Mammary epithelial cell (primary cell): ENCODE results near the gene F8.

ENCODE experiments used
- EZH2 ChIP-seq: IDR thresholded peaks from 2 replicates; pipeline ENCODE4 v1.6.1; 2012; ENCODE audit warnings: low read length, inconsistent platforms, borderline replicate concordance
- TF ChIP-seq, protein P1 (sequence below), 2 donors: IDR thresholded peaks in 1 of 2; conservative IDR thresholded peaks in 1 of 2; 2 replicates each; pipeline ENCODE4 v1.5.1; 2011 to 2012; ENCODE audit warnings: inconsistent platforms in 2 of 2, low read length in 2 of 2, mild to moderate bottlenecking in 2 of 2, control low read depth in 1 of 2, low read depth in 1 of 2; ENCODE audit not compliant: insufficient read depth in 1 of 2; ENCODE audit errors: extremely low read depth in 1 of 2

DNA sequence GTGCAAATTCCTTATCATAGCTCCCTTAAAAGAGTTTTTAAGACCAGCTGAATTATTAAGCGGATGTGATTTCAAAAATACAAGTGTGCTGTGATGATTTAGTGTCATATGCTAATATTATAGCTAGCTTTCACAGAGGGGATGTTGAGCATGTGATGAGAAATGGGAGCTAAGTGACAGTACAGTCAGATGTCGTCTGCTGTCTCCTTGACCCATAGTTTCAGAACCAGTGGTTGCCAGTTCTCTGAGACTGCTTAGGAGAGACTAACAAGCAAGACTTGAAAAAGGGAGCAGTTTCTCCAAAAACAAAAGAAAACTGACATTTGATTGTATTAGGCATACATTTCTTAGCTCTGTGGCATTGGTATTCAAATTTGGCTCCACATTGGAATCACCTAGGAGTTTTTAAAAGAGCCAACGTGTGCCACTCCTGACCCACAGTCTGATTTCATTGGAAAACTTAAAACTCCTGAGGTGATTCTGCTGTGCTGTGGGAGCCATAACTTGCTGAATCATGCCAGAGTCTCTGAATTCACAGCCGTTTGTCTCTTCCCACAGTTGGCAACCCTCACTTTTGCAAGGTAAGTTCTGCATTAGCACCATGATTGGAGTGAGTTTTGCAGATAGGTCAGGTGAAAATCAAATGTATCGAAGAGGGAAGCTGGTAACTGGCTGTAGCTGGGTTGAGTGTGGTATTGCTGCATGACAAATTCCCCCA lies 24.4 kb upstream of the F8 start:
- TF ChIP-seq, protein P1, sequence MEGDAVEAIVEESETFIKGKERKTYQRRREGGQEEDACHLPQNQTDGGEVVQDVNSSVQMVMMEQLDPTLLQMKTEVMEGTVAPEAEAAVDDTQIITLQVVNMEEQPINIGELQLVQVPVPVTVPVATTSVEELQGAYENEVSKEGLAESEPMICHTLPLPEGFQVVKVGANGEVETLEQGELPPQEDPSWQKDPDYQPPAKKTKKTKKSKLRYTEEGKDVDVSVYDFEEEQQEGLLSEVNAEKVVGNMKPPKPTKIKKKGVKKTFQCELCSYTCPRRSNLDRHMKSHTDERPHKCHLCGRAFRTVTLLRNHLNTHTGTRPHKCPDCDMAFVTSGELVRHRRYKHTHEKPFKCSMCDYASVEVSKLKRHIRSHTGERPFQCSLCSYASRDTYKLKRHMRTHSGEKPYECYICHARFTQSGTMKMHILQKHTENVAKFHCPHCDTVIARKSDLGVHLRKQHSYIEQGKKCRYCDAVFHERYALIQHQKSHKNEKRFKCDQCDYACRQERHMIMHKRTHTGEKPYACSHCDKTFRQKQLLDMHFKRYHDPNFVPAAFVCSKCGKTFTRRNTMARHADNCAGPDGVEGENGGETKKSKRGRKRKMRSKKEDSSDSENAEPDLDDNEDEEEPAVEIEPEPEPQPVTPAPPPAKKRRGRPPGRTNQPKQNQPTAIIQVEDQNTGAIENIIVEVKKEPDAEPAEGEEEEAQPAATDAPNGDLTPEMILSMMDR (conservative IDR thresholded peaks at IDR 0.05 in 1 of 2, IDR thresholded peaks at IDR 0.05 in 1 of 2; ENCODE audit: extremely low read depth in 1 of 2, insufficient read depth in 1 of 2, low read depth in 1 of 2, low read length in 2 of 2) = no peak
- no peak for TF ChIP-seq EZH2
